Peyer's patch (tissue), 4 donors: ENCODE data around the gene PHF23. TPM values are rescaled to one million over a fixed set of nuclear protein-coding genes. Genes with fewer than 3 reads are reported as not detected.
A peak's percentile ranks its signal among the peaks of the same experiment; 100 is the strongest.

Experiments
- DNase-seq, 3 donors: peaks; one replicate each; pipeline ENCODE4 v3.0.0-alpha.2; 2017 to 2019
- H3K27ac ChIP-seq, 4 donors: fragments of 200-600 bp; sonication (generic); one replicate each; pipeline ENCODE4 v1.5.1; 2016 to 2019
- H3K27me3 ChIP-seq, 2 donors: fragments of 200-600 bp; sonication (generic); one replicate each; pipeline ENCODE4 v1.5.1; 2019
- H3K36me3 ChIP-seq, 3 donors: fragments of 200-600 bp; sonication (generic); one replicate each; pipeline ENCODE4 v1.5.1; 2016 to 2019
- H3K4me1 ChIP-seq, 4 donors: fragments of 200-600 bp; sonication (generic); one replicate each; pipeline ENCODE4 v1.5.1; 2016 to 2019
- H3K4me3 ChIP-seq, 4 donors: fragments of 200-600 bp; sonication (generic); 1 replicate in 3 of 4; 2 replicates in 1 of 4; pipeline ENCODE4 v1.5.1; 2016 to 2019; ENCODE audit warnings: mild to moderate bottlenecking in 1 of 4
- H3K9me3 ChIP-seq, 4 donors: fragments of 200-600 bp; sonication (generic); one replicate each; pipeline ENCODE4 v1.5.1; 2016 to 2019; ENCODE audit warnings: mild to moderate bottlenecking in 1 of 4
- POLR2A ChIP-seq, 2 donors: fragments of 450-650 bp; IDR thresholded peaks; one replicate each; pipeline ENCODE4 v1.5.1; 2017; ENCODE audit warnings: antibody characterized with exemption in 2 of 2, mild to moderate bottlenecking in 2 of 2, moderate library complexity in 2 of 2
- total RNA-seq, 4 donors: library from RNA; depleted of rRNA; stranded (reverse); fragments of >200 nt; gene quantifications; one replicate each; pipeline ENCODE4 v1.1.0, GENCODE V29; 2016
- TF ChIP-seq, protein P1 (sequence below), 6 experiments: fragments of 450-650 bp in 4 of 6; fragments of 200-600 bp in 2 of 6; sonication (generic) in 1 of 6; IDR thresholded peaks; one replicate each; pipeline ENCODE4 v1.5.1; 2017 to 2019; ENCODE audit warnings: antibody characterized with exemption in 6 of 6, mild to moderate bottlenecking in 3 of 6, moderate library complexity in 1 of 6

PHF23 gene
- total RNA-seq, 4 donors from 2014 or later: 22.2 to 38.8 (median 35.1) TPM

DNA sequence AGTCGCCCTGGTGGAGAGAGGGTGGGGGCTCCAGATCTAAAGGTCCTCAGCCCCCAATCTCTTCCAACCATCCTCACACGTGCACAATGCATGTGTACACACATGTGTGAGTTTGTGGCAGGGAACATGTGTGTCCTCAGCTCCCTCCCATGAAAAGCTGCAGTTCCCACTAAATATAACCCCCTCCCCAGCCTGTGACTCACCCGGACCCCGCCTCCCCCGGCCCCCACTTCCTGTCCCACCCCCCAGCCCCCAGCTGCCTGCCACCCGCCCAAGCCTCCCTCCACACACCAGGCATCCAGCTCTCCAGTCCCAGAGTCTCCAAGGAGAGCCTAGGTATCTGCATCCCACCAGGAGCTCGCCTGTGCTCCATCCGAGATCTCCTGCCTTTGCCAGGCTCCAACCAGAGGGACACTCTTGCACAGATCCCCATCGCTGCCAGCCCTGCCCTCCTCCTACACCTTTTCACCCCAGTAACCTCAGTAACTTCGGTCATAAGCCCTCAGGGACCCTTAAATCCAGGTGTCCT, 23.5 kb downstream of the PHF23 start:
- Histone ChIP-seq H3K27ac (peak overlapping the region in 3 of 4 donors; percentile 65 to 74 (median 70)), H3K4me1 (peaks cover 5 to 51% (median 10%) of the 10 kb centered on the region in 4 donors)
- DNase-seq: no peak

DNA sequence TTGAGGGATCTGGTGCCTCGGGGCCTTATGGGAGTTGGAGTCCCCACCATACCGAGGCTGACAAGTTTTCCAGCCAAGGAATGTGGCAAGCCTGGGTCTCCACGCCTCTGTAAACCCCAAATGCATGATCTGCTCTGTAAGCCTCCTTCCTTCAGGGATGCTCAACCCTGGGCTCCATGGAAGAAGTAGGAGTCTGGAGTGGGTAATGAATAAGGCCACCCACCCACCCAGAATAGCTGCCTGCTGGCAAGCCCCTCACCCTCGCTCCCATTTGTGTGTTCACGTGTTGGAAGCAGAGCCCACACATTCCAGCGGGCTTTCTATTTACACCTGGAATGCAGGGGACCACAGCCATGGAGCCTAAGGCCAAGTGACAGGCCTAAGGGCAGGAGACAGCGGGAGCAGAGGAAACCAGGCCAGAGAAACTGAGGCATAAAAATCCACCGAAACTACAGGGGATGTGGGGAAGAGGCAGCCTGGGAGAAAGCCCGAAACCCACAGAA, 24.1 kb downstream of the PHF23 start:
- TF ChIP-seq POLR2A (IDR thresholded peaks at IDR 0.05): no peak
- TF ChIP-seq, protein P1, sequence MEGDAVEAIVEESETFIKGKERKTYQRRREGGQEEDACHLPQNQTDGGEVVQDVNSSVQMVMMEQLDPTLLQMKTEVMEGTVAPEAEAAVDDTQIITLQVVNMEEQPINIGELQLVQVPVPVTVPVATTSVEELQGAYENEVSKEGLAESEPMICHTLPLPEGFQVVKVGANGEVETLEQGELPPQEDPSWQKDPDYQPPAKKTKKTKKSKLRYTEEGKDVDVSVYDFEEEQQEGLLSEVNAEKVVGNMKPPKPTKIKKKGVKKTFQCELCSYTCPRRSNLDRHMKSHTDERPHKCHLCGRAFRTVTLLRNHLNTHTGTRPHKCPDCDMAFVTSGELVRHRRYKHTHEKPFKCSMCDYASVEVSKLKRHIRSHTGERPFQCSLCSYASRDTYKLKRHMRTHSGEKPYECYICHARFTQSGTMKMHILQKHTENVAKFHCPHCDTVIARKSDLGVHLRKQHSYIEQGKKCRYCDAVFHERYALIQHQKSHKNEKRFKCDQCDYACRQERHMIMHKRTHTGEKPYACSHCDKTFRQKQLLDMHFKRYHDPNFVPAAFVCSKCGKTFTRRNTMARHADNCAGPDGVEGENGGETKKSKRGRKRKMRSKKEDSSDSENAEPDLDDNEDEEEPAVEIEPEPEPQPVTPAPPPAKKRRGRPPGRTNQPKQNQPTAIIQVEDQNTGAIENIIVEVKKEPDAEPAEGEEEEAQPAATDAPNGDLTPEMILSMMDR (IDR thresholded peaks at IDR 0.05): no peak
- no peak for DNase-seq

More for the DNA sequence above, 23.5 kb downstream of the PHF23 start:
- no peak for TF ChIP-seq POLR2A (IDR thresholded peaks at IDR 0.05)
- TF ChIP-seq, protein P1 (IDR thresholded peaks at IDR 0.05): no peak
- Histone ChIP-seq H3K9me3 (no peaks in the 10 kb centered on the region), H3K4me3 (no peak overlapping the region), H3K27me3 (no peaks in the 10 kb centered on the region), H3K36me3 (no peaks in the 10 kb centered on the region)

DNA sequence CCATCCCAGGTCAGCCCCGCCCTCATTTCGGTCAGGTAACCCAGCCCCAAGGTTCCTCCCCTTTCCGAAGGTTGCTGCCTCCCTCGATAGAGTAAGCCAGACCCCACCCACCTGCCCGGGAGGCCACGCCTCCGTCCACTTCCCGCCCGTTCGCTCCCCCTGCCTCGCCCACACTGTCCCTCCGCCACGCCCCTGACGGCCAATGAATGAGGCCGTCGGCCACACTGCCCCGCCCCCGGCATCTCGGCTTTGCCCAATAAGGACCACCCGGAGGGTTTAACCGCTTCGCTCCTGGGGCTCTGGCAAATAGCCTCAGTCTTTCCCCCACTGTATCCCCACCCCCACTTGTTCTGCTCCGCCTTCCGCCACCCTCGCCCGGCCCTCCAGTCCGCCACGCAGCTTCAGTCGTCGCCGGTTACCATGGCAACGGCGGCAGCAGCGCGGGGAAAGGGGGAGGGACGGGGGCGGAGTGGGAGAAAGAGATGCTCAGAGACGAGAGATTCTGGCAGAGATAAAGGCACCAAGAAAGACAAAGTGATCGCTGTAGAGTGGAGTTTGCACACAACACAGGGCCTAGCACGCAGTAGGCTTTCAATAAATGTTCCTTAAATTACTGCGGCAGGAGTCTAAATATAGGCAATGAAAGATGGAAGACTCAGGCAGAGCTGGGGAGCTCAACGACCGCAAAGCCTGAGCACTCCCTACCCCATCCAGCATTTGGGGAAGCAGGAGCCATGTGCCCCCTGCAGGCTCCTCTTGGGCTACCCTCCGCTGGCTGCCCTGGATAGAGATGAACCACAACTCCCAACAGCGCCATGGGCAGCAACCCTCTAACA, 24.7 kb downstream of the PHF23 start:
- Histone ChIP-seq H3K36me3 (no peaks in the 10 kb centered on the region), H3K4me1 (peaks cover 5 to 46% (median 8%) of the 10 kb centered on the region in 4 donors), H3K27ac (peak overlapping the region; percentile 54 to 74 (median 68)), H3K9me3 (no peaks in the 10 kb centered on the region), H3K4me3 (peak overlapping the region; percentile 31 to 57 (median 48)), H3K27me3 (no peaks in the 10 kb centered on the region)
- TF ChIP-seq, protein P1 (IDR thresholded peaks at IDR 0.05): peak in 5 of 6 experiments; percentile 15 to 57 (median 36)
- TF ChIP-seq POLR2A (IDR thresholded peaks at IDR 0.05): no peak
- DNase-seq: peak; percentile 98 to 99 (median 99)

More for the DNA sequence above, 24.1 kb downstream of the PHF23 start:
- peaks cover 5 to 46% (median 8%) of the 10 kb centered on the region in 4 donors for H3K4me1 ChIP-seq
- H3K36me3 ChIP-seq: no peaks in the 10 kb centered on the region
- no peaks in the 10 kb centered on the region for H3K9me3 ChIP-seq
- peak overlapping the region in 3 of 4 donors; percentile 65 to 74 (median 70) for H3K27ac ChIP-seq
- H3K27me3 ChIP-seq: no peaks in the 10 kb centered on the region
- H3K4me3 ChIP-seq: peak overlapping the region in 3 of 4 donors; percentile 42 to 57 (median 53)

DNA sequence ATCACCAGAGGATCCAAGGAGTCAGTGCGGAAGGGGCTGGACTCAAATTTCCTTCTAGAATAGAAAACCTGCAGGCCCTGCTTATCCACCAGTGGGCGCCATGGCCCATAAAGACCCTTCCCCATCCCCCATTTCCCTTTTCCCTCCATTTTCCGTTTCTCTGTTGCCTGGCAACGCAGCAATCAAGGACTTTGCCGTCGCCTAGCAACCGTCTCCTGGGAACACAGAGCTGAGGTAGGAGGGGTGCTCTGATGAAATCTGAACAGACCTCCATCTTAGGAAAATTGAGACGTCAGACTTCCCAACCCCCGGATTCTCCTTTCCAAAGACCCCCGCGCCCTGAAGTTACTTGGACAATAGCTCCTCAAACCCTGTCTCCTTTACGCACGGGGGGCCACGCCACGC, 25.4 kb downstream of the PHF23 start:
- Histone ChIP-seq H3K27ac (peak overlapping the region; percentile 54 to 74 (median 68)), H3K4me1 (peaks cover 0 to 39% (median 4%) of the 10 kb centered on the region in 4 donors), H3K4me3 (peak overlapping the region; percentile 31 to 57 (median 48)), H3K27me3 (no peaks in the 10 kb centered on the region), H3K36me3 (no peaks in the 10 kb centered on the region), H3K9me3 (no peaks in the 10 kb centered on the region)
- DNase-seq: no peak
- TF ChIP-seq, protein P1 (IDR thresholded peaks at IDR 0.05): peak in 5 of 6 experiments; percentile 23 to 32 (median 31)
- TF ChIP-seq POLR2A (IDR thresholded peaks at IDR 0.05): no peak

DNA sequence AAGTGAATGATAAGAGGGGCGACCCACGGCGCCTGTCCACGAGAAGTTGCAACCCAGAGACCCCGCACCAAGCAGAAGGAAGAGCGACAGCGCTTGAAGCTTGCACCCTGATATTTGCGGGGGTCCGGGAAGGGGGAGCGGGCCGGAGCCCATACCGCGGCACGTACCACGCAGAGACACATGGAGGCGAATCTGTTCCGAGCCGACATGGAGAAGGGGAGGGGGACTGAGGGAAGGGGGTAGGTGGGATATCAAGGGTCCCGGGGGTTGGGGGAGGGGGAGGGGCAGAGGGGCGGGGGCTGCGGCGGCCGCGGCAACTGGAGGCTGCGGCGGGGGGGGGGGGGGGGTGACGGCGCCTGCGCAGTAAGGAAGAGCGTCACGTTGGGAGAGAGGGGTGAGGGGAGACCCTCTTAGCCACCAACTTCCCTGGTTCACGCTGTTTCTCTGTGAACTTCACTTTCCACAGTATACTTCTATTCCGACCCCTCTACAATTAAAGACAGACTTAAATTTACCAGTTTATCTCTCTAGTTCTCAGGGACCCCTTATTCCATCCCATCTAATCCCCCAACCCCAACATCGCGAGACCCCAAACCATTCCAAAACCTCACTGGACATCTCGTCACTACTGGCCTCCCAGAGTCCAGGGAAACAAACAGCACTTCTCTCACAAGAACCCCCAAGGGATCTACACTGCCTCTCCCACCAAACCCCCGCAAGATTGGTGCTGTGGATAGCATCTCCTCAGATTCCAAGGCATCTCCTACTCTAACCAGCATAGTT, 27.6 kb downstream of the PHF23 start:
- Histone ChIP-seq H3K27ac (no peak overlapping the region), H3K4me3 (no peak overlapping the region)

More for the DNA sequence above, 27.6 kb downstream of the PHF23 start:
- H3K27me3 ChIP-seq: no peaks in the 10 kb centered on the region
- no peak for DNase-seq
- no peak for TF ChIP-seq POLR2A (IDR thresholded peaks at IDR 0.05)
- H3K4me1 ChIP-seq: peaks cover 0 to 27% (median 0%) of the 10 kb centered on the region in 4 donors
- H3K9me3 ChIP-seq: no peaks in the 10 kb centered on the region
- no peaks in the 10 kb centered on the region for H3K36me3 ChIP-seq
